DND-41 (cell line): ENCODE measurements around the gene DPF3.

Experiments used
- CTCF ChIP-seq: IDR thresholded peaks from 2 replicates; pipeline ENCODE4 v1.5.1; 2012; ENCODE audit warnings: borderline replicate concordance, low read length, moderate library complexity, mild to moderate bottlenecking; ENCODE audit not compliant: poor library complexity, severe bottlenecking; ENCODE audit errors: extremely low read depth
- EZH2 ChIP-seq: IDR thresholded peaks from 3 replicates; pipeline ENCODE4 v1.6.1; 2012; ENCODE audit warnings: borderline replicate concordance, low read depth, mild to moderate bottlenecking, moderate library complexity, low read length, inconsistent platforms; ENCODE audit not compliant: severe bottlenecking

DNA sequence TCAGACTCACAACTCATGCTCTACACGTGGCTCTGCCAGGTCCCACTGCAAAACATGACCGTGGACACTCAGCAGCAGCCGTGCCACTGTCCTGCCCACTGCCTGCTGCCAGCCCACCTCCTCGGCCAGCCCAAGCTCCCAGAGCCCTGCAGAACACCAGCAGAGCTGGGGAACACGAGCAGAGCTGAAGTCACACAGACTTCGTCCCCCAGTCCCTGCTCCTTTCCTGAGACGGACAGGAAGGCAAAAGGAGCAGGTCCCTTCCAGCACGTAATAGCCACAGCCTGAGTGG is 152.1 kb downstream of the DPF3 start:
- TF ChIP-seq CTCF = no peak
- TF ChIP-seq EZH2 = no peak
